Neuron (in vitro differentiated cells): ENCODE data around the gene KLHL29.

ENCODE experiments used
- H2AFZ ChIP-seq: one replicate; pipeline ENCODE4 v1.6.1; 2013; ENCODE audit warnings: low read depth, mild to moderate bottlenecking, inconsistent platforms, low read length, moderate library complexity
- H3K27me3 ChIP-seq: one replicate; pipeline ENCODE4 v1.6.1; 2013; ENCODE audit warnings: low read length; ENCODE audit not compliant: insufficient read depth
- H3K36me3 ChIP-seq: one replicate; pipeline ENCODE4 v1.6.1; 2013; ENCODE audit warnings: low read length; ENCODE audit not compliant: insufficient read depth
- H3K4me1 ChIP-seq: one replicate; pipeline ENCODE4 v1.6.1; 2013; ENCODE audit warnings: low read length; ENCODE audit not compliant: insufficient read depth
- H3K4me3 ChIP-seq: 2 replicates; pipeline ENCODE4 v1.5.1; 2013; ENCODE audit warnings: mild to moderate bottlenecking, low read length, moderate library complexity
- H3K9me3 ChIP-seq: one replicate; pipeline ENCODE4 v1.6.1; 2013; ENCODE audit warnings: low read length

The KLHL29 gene

GRCh38 chr2:23542230-23542789 is 157.3 kb downstream of the KLHL29 start:
- no peaks in the 10 kb centered on the region for H3K9me3 ChIP-seq
- H3K27me3 ChIP-seq: no peaks in the 10 kb centered on the region
- H3K4me3 ChIP-seq: no peak overlapping the region
- H3K36me3 ChIP-seq: no peaks in the 10 kb centered on the region
- H3K4me1 ChIP-seq: peaks cover 6% of the 10 kb centered on the region
- H2AFZ ChIP-seq: no peak overlapping the region

- Histone ChIP-seq H3K36me3 (no peaks in the 10 kb centered on the region), H3K4me1 (peaks cover 6% of the 10 kb centered on the region), H3K9me3 (no peaks in the 10 kb centered on the region), H3K27me3 (no peaks in the 10 kb centered on the region), H2AFZ (no peak overlapping the region), H3K4me3 (no peak overlapping the region)
Measured at GRCh38 chr2:23543302-23543701, 158.3 kb downstream of the KLHL29 start.

- no peak overlapping the region for H2AFZ ChIP-seq
- peaks cover 6% of the 10 kb centered on the region for H3K4me1 ChIP-seq
- H3K9me3 ChIP-seq: no peaks in the 10 kb centered on the region
- no peaks in the 10 kb centered on the region for H3K36me3 ChIP-seq
- no peak overlapping the region for H3K4me3 ChIP-seq
- no peaks in the 10 kb centered on the region for H3K27me3 ChIP-seq
Measured at GRCh38 chr2:23543728-23544127, 158.7 kb downstream of the KLHL29 start.

- Histone ChIP-seq H3K4me1 (peaks cover 13% of the 10 kb centered on the region), H2AFZ (no peak overlapping the region), H3K36me3 (no peaks in the 10 kb centered on the region), H3K27me3 (no peaks in the 10 kb centered on the region), H3K4me3 (no peak overlapping the region), H3K9me3 (no peaks in the 10 kb centered on the region)
Measured at GRCh38 chr2:23544589-23545295, 159.8 kb downstream of the KLHL29 start.

GRCh38 chr2:23545396-23545795 is 160.4 kb downstream of the KLHL29 start:
- Histone ChIP-seq H3K27me3 (no peaks in the 10 kb centered on the region), H3K9me3 (no peaks in the 10 kb centered on the region), H2AFZ (no peak overlapping the region), H3K36me3 (no peaks in the 10 kb centered on the region), H3K4me1 (peaks cover 18% of the 10 kb centered on the region), H3K4me3 (no peak overlapping the region)

- H3K9me3 ChIP-seq: no peaks in the 10 kb centered on the region
- H3K4me3 ChIP-seq: no peak overlapping the region
- H3K4me1 ChIP-seq: peaks cover 21% of the 10 kb centered on the region
- H3K36me3 ChIP-seq: no peaks in the 10 kb centered on the region
- no peaks in the 10 kb centered on the region for H3K27me3 ChIP-seq
- no peak overlapping the region for H2AFZ ChIP-seq
Measured at GRCh38 chr2:23545811-23546210, 160.8 kb downstream of the KLHL29 start.

GRCh38 chr2:23546913-23547312 is 161.9 kb downstream of the KLHL29 start:
- Histone ChIP-seq H3K36me3 (no peaks in the 10 kb centered on the region), H3K27me3 (no peaks in the 10 kb centered on the region), H3K9me3 (no peaks in the 10 kb centered on the region), H3K4me1 (peaks cover 22% of the 10 kb centered on the region), H3K4me3 (no peak overlapping the region), H2AFZ (no peak overlapping the region)

- H3K4me1 ChIP-seq: peaks cover 22% of the 10 kb centered on the region
- H3K9me3 ChIP-seq: no peaks in the 10 kb centered on the region
- H3K36me3 ChIP-seq: no peaks in the 10 kb centered on the region
- no peak overlapping the region for H3K4me3 ChIP-seq
- H3K27me3 ChIP-seq: no peaks in the 10 kb centered on the region
- H2AFZ ChIP-seq: no peak overlapping the region
Measured at GRCh38 chr2:23547725-23548124, 162.7 kb downstream of the KLHL29 start.

- no peak overlapping the region for H3K4me3 ChIP-seq
- H3K4me1 ChIP-seq: peaks cover 20% of the 10 kb centered on the region
- no peaks in the 10 kb centered on the region for H3K9me3 ChIP-seq
- H3K27me3 ChIP-seq: no peaks in the 10 kb centered on the region
- no peaks in the 10 kb centered on the region for H3K36me3 ChIP-seq
- H2AFZ ChIP-seq: no peak overlapping the region
Measured at GRCh38 chr2:23548143-23548769, 163.3 kb downstream of the KLHL29 start.

- H3K9me3 ChIP-seq: no peaks in the 10 kb centered on the region
- no peaks in the 10 kb centered on the region for H3K27me3 ChIP-seq
- no peaks in the 10 kb centered on the region for H3K36me3 ChIP-seq
Measured at GRCh38 chr2:23549051-23549450, 164.1 kb downstream of the KLHL29 start.

GRCh38 chr2:23549821-23550530 is 165.0 kb downstream of the KLHL29 start:
- no peak overlapping the region for H3K4me3 ChIP-seq
- H3K27me3 ChIP-seq: no peaks in the 10 kb centered on the region
- H3K4me1 ChIP-seq: peaks cover 16% of the 10 kb centered on the region
- no peaks in the 10 kb centered on the region for H3K36me3 ChIP-seq
- no peaks in the 10 kb centered on the region for H3K9me3 ChIP-seq
- no peak overlapping the region for H2AFZ ChIP-seq

More at GRCh38 chr2:23549051-23549450, 164.1 kb downstream of the KLHL29 start:
- peaks cover 16% of the 10 kb centered on the region for H3K4me1 ChIP-seq
- no peak overlapping the region for H3K4me3 ChIP-seq
- no peak overlapping the region for H2AFZ ChIP-seq

GRCh38 chr2:23550553-23550952 is 165.6 kb downstream of the KLHL29 start:
- Histone ChIP-seq H3K27me3 (no peaks in the 10 kb centered on the region), H3K4me1 (peaks cover 16% of the 10 kb centered on the region), H3K36me3 (no peaks in the 10 kb centered on the region), H2AFZ (no peak overlapping the region), H3K4me3 (no peak overlapping the region), H3K9me3 (no peaks in the 10 kb centered on the region)

GRCh38 chr2:23551875-23552274 is 166.9 kb downstream of the KLHL29 start:
- H3K36me3 ChIP-seq: no peaks in the 10 kb centered on the region
- H3K4me3 ChIP-seq: no peak overlapping the region
- peaks cover 16% of the 10 kb centered on the region for H3K4me1 ChIP-seq

More at GRCh38 chr2:23551875-23552274, 166.9 kb downstream of the KLHL29 start:
- no peak overlapping the region for H2AFZ ChIP-seq
- H3K9me3 ChIP-seq: no peaks in the 10 kb centered on the region
- H3K27me3 ChIP-seq: no peaks in the 10 kb centered on the region
